ENCODE measurements around the gene SLAIN1. TPM values are rescaled to one million over a fixed set of nuclear protein-coding genes. Genes with fewer than 3 reads are reported as not detected.

Gene SLAIN1
- total and polyA plus RNA-seq, 2 of the 8 experiments (the other 6 are each of a cell fraction or from before 2014, with no cell fraction given): 35.0 to 37.7 TPM

GRCh38 chr13:77691871-77692270 lies 5.6 kb upstream of the SLAIN1 start (continued):
- no peak for TF ChIP-seq CHD7 (IDR thresholded peaks at IDR 0.05; ENCODE audit: insufficient replicate concordance, low read length)
- TF ChIP-seq TEAD4 (IDR thresholded peaks at IDR 0.05; ENCODE audit: low read depth, low read length): no peak
- TF ChIP-seq TCF12 (IDR thresholded peaks at IDR 0.05; ENCODE audit: low read depth, low read length): no peak
- no peak for TF ChIP-seq RNF2 (IDR thresholded peaks at IDR 0.05; ENCODE audit: borderline replicate concordance, low read depth, low read length, missing control alignments, poor library complexity, severe bottlenecking)
- TF ChIP-seq CTBP2 (IDR thresholded peaks at IDR 0.05; ENCODE audit: borderline replicate concordance, insufficient read depth, insufficient read length, low read length): no peak
- no peak for TF ChIP-seq TAF1 (IDR thresholded peaks at IDR 0.05; ENCODE audit: low read depth, low read length)
- no peak for TF ChIP-seq E2F6 (IDR thresholded peaks at IDR 0.05)

Measured in H1 (cell line).